ENCODE results near the gene ZSCAN20.

The ZSCAN20 gene

GRCh38 chr1:33442141-33442540, 30.3 kb upstream of the ZSCAN20 start:
- TF ChIP-seq EZH2 (IDR thresholded peaks at IDR 0.05; ENCODE audit: borderline replicate concordance, low read depth, low read length, severe bottlenecking): no peak
- TF ChIP-seq, protein P1, sequence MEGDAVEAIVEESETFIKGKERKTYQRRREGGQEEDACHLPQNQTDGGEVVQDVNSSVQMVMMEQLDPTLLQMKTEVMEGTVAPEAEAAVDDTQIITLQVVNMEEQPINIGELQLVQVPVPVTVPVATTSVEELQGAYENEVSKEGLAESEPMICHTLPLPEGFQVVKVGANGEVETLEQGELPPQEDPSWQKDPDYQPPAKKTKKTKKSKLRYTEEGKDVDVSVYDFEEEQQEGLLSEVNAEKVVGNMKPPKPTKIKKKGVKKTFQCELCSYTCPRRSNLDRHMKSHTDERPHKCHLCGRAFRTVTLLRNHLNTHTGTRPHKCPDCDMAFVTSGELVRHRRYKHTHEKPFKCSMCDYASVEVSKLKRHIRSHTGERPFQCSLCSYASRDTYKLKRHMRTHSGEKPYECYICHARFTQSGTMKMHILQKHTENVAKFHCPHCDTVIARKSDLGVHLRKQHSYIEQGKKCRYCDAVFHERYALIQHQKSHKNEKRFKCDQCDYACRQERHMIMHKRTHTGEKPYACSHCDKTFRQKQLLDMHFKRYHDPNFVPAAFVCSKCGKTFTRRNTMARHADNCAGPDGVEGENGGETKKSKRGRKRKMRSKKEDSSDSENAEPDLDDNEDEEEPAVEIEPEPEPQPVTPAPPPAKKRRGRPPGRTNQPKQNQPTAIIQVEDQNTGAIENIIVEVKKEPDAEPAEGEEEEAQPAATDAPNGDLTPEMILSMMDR (IDR thresholded peaks at IDR 0.05; ENCODE audit: borderline replicate concordance, extremely low read depth, low read length, poor library complexity, severe bottlenecking): no peak
- Histone ChIP-seq H3K4me2 (ENCODE audit: insufficient read depth, low read length) (no peak overlapping the region), H3K79me2 (ENCODE audit: insufficient read depth, low read length) (no peaks in the 10 kb centered on the region), H2AFZ (ENCODE audit: low read depth, low read length) (no peak overlapping the region), H3K4me3 (ENCODE audit: low read depth in 1 of 2, low read length in 2 of 2) (no peak overlapping the region), H4K20me1 (ENCODE audit: insufficient read depth, low read length) (no peaks in the 10 kb centered on the region), H3K27ac (ENCODE audit: low read length) (no peak overlapping the region), H3K9ac (ENCODE audit: low read depth, low read length) (no peak overlapping the region), H3K36me3 (ENCODE audit: insufficient read depth, low read length) (no peaks in the 10 kb centered on the region), H3K9me3 (ENCODE audit: insufficient read depth, low read length, severe bottlenecking) (no peaks in the 10 kb centered on the region), H3K4me1 (ENCODE audit: insufficient read depth, low read length) (no peaks in the 10 kb centered on the region), H3K27me3 (ENCODE audit: insufficient read depth, low read length, poor library complexity) (peaks cover 26% of the 10 kb centered on the region)
- DNase-seq (no peak), ATAC-seq (ENCODE audit: insufficient read depth, low read depth) (no peak)

DNA sequence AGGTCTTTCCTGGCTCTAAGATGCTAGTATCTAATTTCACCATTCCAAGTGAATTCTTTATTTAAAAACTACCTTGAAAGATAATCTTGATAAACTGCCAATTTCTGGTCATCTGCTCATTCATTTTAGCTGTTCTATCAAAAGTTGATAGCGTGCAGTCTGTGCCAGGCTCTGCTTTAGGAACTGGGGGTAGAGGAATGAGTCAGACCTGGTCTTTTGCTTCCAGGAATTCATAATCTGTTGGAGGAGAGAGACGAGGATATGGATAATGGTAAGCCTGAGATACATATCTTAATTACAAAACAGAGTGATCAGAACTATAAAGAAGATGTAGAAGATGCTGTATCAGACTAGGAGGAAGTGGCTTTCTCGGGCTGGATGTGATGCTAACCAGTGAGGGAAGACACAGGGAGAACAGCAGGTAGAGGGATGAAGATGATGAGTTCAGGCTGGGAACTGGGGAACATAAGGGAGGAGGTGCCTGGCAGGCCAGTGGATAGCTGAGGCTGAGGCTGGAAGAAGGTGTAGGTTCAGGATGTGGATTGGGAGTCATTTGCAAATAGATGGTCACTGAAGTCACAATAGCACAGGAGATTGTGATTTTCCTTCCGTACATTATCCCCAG, 29.3 kb upstream of the ZSCAN20 start:
- H3K4me2 ChIP-seq (ENCODE audit: insufficient read depth, low read length): no peak overlapping the region
- no peak for ATAC-seq (ENCODE audit: insufficient read depth, low read depth)

DNA sequence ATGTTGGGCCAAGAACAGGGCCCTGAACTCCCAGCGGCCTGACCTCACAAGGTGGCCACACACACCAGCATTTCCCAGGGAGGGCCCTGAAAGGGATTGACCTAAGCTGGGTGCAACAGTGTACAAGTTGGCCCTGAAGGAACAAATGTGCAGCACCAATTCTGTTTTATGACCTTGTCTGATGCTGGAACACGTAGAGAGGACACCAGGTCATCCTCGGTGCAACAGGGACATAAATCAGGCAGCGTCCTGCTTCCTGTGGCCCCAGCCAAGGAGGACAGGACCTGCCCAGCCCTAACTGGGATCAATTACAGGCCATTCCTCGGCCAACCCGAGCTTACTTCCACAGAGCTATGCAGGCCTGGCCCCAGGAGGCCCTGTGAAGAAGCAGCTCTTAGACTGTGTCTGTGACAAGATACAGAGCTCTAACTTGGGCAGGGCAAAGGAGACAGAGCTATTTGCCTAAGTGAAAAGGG, 28.7 kb upstream of the ZSCAN20 start:
- Histone ChIP-seq H3K27me3 (ENCODE audit: insufficient read depth, low read length, poor library complexity) (peaks cover 21% of the 10 kb centered on the region), H3K9ac (ENCODE audit: low read depth, low read length) (no peak overlapping the region), H3K4me3 (ENCODE audit: low read depth in 1 of 2, low read length in 2 of 2) (no peak overlapping the region), H3K79me2 (ENCODE audit: insufficient read depth, low read length) (no peaks in the 10 kb centered on the region), H3K36me3 (ENCODE audit: insufficient read depth, low read length) (no peaks in the 10 kb centered on the region), H3K4me2 (ENCODE audit: insufficient read depth, low read length) (no peak overlapping the region), H3K27ac (ENCODE audit: low read length) (no peak overlapping the region), H2AFZ (ENCODE audit: low read depth, low read length) (no peak overlapping the region), H3K4me1 (ENCODE audit: insufficient read depth, low read length) (no peaks in the 10 kb centered on the region), H3K9me3 (ENCODE audit: insufficient read depth, low read length, severe bottlenecking) (no peaks in the 10 kb centered on the region), H4K20me1 (ENCODE audit: insufficient read depth, low read length) (no peaks in the 10 kb centered on the region)
- TF ChIP-seq, protein P1 (IDR thresholded peaks at IDR 0.05; ENCODE audit: borderline replicate concordance, extremely low read depth, low read length, poor library complexity, severe bottlenecking): no peak
- TF ChIP-seq EZH2 (IDR thresholded peaks at IDR 0.05; ENCODE audit: borderline replicate concordance, low read depth, low read length, severe bottlenecking): no peak
- ATAC-seq (ENCODE audit: insufficient read depth, low read depth) (no peak), DNase-seq (no peak)

More for the DNA sequence above, 29.3 kb upstream of the ZSCAN20 start:
- Histone ChIP-seq H3K27ac (ENCODE audit: low read length) (no peak overlapping the region), H3K4me3 (ENCODE audit: low read depth in 1 of 2, low read length in 2 of 2) (no peak overlapping the region), H3K27me3 (ENCODE audit: insufficient read depth, low read length, poor library complexity) (peaks cover 26% of the 10 kb centered on the region), H3K79me2 (ENCODE audit: insufficient read depth, low read length) (no peaks in the 10 kb centered on the region), H3K9ac (ENCODE audit: low read depth, low read length) (no peak overlapping the region), H3K36me3 (ENCODE audit: insufficient read depth, low read length) (no peaks in the 10 kb centered on the region), H4K20me1 (ENCODE audit: insufficient read depth, low read length) (no peaks in the 10 kb centered on the region), H2AFZ (ENCODE audit: low read depth, low read length) (no peak overlapping the region), H3K9me3 (ENCODE audit: insufficient read depth, low read length, severe bottlenecking) (no peaks in the 10 kb centered on the region), H3K4me1 (ENCODE audit: insufficient read depth, low read length) (no peaks in the 10 kb centered on the region)
- no peak for DNase-seq
- no peak for TF ChIP-seq EZH2 (IDR thresholded peaks at IDR 0.05; ENCODE audit: borderline replicate concordance, low read depth, low read length, severe bottlenecking)
- TF ChIP-seq, protein P1 (IDR thresholded peaks at IDR 0.05; ENCODE audit: borderline replicate concordance, extremely low read depth, low read length, poor library complexity, severe bottlenecking): no peak

Data from DND-41 (cell line).